ENCODE measurements around the gene UBXN7.
"Not testable (repeated sequence)": the region's sequence is repeated elsewhere in the genome, so short reads cannot be mapped to it uniquely, and the experiment has no call there.

The UBXN7 gene

GRCh38 chr3:196351541-196351940 is 80.7 kb downstream of the UBXN7 start:
- DNase-seq: no peak

- no peak for DNase-seq
Observed at GRCh38 chr3:196350067-196350466, 82.2 kb downstream of the UBXN7 start.

GRCh38 chr3:196348698-196349097 is 83.5 kb downstream of the UBXN7 start:
- no peak for DNase-seq

- DNase-seq: no peak
Observed at GRCh38 chr3:196344663-196345062, 87.6 kb downstream of the UBXN7 start.

GRCh38 chr3:196343917-196344316 is 88.3 kb downstream of the UBXN7 start:
- DNase-seq: not testable (repeated sequence)

GRCh38 chr3:196341137-196341536 is 91.1 kb downstream of the UBXN7 start:
- no peak for DNase-seq

- DNase-seq: no peak
Observed at GRCh38 chr3:196340466-196340865, 91.8 kb downstream of the UBXN7 start.

- no peak for DNase-seq
Observed at GRCh38 chr3:196339493-196340254, 92.6 kb downstream of the UBXN7 start.

- no peak for DNase-seq
Observed at GRCh38 chr3:196339044-196339443, 93.2 kb downstream of the UBXN7 start.

GRCh38 chr3:196336319-196337145 is 95.7 kb downstream of the UBXN7 start:
- DNase-seq: no peak

- no peak for DNase-seq
Observed at GRCh38 chr3:196335503-196335948, 96.7 kb downstream of the UBXN7 start.

GRCh38 chr3:196334982-196335381 is 97.2 kb downstream of the UBXN7 start:
- DNase-seq: no peak

- no peak for DNase-seq
Observed at GRCh38 chr3:196332168-196332567, 100.1 kb downstream of the UBXN7 start.

- DNase-seq: no peak
Observed at GRCh38 chr3:196327405-196327804, 104.8 kb downstream of the UBXN7 start.

GRCh38 chr3:196326936-196327335 is 105.3 kb downstream of the UBXN7 start:
- no peak for DNase-seq

GRCh38 chr3:196323691-196324090 is 108.5 kb downstream of the UBXN7 start:
- DNase-seq: no peak

GRCh38 chr3:196323016-196323415 is 109.2 kb downstream of the UBXN7 start:
- DNase-seq: no peak

GRCh38 chr3:196321162-196321561 is 111.1 kb downstream of the UBXN7 start:
- no peak for DNase-seq

- no peak for DNase-seq
Observed at GRCh38 chr3:196320137-196320536, 112.1 kb downstream of the UBXN7 start.

GRCh38 chr3:196317687-196318467 is 114.3 kb downstream of the UBXN7 start, which contains the start of gene DYNLT2B:
Gene DYNLT2B (minus strand): TSS chr3:196318240. CDS start chr3:196318152, 88 bp downstream.
- DNase-seq: peak; percentile 79

- not testable (repeated sequence) for DNase-seq
Observed at GRCh38 chr3:196316799-196317686, 115.2 kb downstream of the UBXN7 start.

GRCh38 chr3:196315821-196316220 is 116.4 kb downstream of the UBXN7 start:
- no peak for DNase-seq

Data from activated CD4-positive, alpha-beta T cell treated with anti-CD3 and anti-CD28 coated beads for 1 hour (primary cell).